Skeletal muscle tissue (tissue), 4 donors: ENCODE measurements around the gene IP6K3. TPM values are rescaled to one million over a fixed set of nuclear protein-coding genes. Genes with fewer than 3 reads are reported as not detected.
A peak's percentile ranks its signal among the peaks of the same experiment; 100 is the strongest.

ENCODE experiments used
- H3K27ac ChIP-seq: one replicate; pipeline ENCODE4 v1.7.0; 2013; ENCODE audit warnings: mild to moderate bottlenecking, low read depth, low read length, inconsistent platforms
- H3K27me3 ChIP-seq, 3 donors: one replicate each; pipeline ENCODE4 v1.7.0; 2013; ENCODE audit warnings: low read length in 3 of 3; ENCODE audit not compliant: control insufficient read depth in 3 of 3, insufficient read depth in 3 of 3
- H3K36me3 ChIP-seq, 3 donors: one replicate each; pipeline ENCODE4 v1.7.0; 2013; ENCODE audit warnings: low read length in 3 of 3; ENCODE audit not compliant: control insufficient read depth in 3 of 3, insufficient read depth in 3 of 3
- H3K4me1 ChIP-seq, 3 donors: one replicate each; pipeline ENCODE4 v1.7.0; 2013; ENCODE audit warnings: low read length in 3 of 3, mild to moderate bottlenecking in 3 of 3; ENCODE audit not compliant: control insufficient read depth in 3 of 3, insufficient read depth in 3 of 3
- H3K4me3 ChIP-seq, 3 donors: one replicate each; pipeline ENCODE4 v1.7.0; 2013; ENCODE audit warnings: low read length in 3 of 3
- H3K9ac ChIP-seq, 3 donors: one replicate each; pipeline ENCODE4 v1.7.0; 2013; ENCODE audit warnings: low read length in 3 of 3, mild to moderate bottlenecking in 3 of 3, moderate library complexity in 2 of 3, low read depth in 1 of 3
- H3K9me3 ChIP-seq, 3 donors: one replicate each; pipeline ENCODE4 v1.7.0; 2013; ENCODE audit warnings: low read length in 3 of 3; ENCODE audit not compliant: control insufficient read depth in 3 of 3
- total RNA-seq: library from RNA; depleted of rRNA; stranded (reverse); fragments of >200 nt; gene quantifications from one replicate; pipeline ENCODE4 v1.2.3, GENCODE V29; 2014
- donor health status: Osteomylitis.

The IP6K3 gene
- total RNA-seq, 1 donor from 2014 or later = 13.6 TPM

DNA sequence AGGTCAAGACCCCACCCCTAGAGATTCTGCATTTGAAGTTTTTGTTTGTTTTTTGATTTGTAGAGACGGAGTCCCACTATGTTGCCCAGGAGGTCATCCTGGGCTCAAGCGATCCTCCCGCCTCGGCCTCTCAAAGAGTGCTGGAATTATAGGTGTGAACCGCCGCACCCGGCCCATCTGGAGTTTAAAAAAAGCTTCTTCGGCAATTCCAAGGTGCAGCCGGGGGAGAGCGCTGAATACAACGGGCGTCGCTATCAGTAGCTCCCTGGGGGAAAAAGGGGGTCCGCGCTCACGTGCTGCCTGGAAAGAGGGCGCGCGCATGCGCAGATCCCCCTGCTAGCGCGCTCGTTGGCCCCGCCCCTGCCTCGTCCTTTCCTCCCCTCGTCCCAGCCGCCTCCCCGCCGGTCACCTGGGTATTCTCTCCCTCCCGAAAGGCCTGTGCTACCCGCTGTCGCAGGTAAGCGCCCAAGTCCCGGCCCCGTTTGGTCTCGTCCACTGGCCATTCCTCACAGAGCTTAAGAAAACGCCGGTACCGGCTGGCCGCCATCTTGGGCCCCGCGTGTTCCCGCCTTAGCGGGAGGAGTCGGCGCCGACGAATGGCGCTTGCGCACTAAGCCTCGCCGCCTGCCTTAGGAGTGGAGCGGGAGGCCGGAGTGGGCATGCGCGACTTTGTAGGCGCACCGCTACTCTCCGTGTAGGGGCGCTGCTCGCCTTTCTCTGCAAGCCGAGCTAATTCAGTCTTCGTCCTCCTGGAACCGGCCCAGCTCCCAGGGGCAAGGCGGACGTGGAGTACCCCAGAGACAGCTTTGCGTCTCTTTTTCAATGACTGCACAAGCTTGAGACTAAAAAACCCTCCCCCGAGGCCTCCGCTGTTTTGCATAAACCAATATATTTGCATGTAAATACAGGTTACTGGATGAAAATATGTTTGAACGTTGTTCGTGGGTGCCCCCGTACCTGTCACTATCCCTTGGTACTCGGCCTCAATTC, 35.3 kb downstream of the IP6K3 start, which contains the start of gene UQCC2:
Gene UQCC2, minus strand, starts transcription at position 561 of the 990 bp plus-strand sequence. Its CDS starts 14 bp downstream, at position 547.
- H3K9ac ChIP-seq = peak within 1 kb of the TSS; percentile 80 to 94 (median 91)
- peaks cover 23 to 36% (median 32%) of the 10 kb centered on the region in 3 donors for H3K4me1 ChIP-seq
- H3K4me3 ChIP-seq = peak within 1 kb of the TSS; percentile 81 to 95 (median 90)
- peak within 1 kb of the TSS; percentile 89 for H3K27ac ChIP-seq
- peaks cover 5 to 13% (median 5%) of the 10 kb centered on the region in 3 donors for H3K36me3 ChIP-seq
- H3K27me3 ChIP-seq = no peaks in the 10 kb centered on the region
- H3K9me3 ChIP-seq = no peaks in the 10 kb centered on the region

DNA sequence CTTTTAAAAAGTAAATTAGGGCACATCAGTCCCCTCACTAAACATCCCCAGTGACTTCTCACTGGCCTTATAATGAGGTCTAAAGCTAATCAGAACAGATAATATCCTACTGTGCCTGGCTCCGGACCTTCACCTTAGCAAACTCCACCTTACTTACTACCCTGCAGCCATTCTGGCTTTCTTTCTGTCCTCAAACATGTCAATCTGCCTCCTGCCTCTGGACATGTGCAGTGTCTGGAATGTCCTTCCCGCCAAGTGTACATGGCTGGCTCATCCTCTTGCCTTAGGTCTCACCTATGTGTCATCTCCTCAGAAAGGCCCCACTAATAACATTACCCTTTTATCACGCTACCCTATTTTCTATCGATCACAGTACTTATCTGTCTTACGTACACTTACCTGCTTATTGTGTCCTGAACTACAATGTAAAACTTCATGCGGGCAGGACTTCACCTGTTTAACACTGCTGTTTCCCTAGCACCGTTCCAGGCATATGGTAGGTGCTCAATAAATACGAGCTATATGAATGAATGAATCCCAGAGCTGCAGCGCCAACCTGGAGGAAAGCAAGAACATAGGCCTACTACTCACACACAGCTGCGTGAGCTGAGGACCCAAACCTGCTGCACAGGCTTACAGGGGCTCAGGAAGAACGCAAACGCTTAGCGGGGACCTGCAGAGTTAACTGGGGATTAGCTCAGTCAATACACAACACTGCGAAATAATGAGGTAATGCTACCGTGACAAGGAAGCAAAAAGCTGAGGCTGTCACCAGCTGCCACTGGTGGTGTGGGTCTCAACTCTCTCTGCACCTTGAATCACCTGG, 36.2 kb downstream of the IP6K3 start:
- Histone ChIP-seq H3K4me1 (peaks cover 23 to 36% (median 32%) of the 10 kb centered on the region in 3 donors), H3K36me3 (peaks cover 5 to 13% (median 7%) of the 10 kb centered on the region in 3 donors), H3K27me3 (no peaks in the 10 kb centered on the region), H3K4me3 (peak overlapping the region; percentile 81 to 95 (median 90)), H3K27ac (peak overlapping the region; percentile 89), H3K9ac (peak overlapping the region; percentile 80 to 94 (median 91)), H3K9me3 (no peaks in the 10 kb centered on the region)

DNA sequence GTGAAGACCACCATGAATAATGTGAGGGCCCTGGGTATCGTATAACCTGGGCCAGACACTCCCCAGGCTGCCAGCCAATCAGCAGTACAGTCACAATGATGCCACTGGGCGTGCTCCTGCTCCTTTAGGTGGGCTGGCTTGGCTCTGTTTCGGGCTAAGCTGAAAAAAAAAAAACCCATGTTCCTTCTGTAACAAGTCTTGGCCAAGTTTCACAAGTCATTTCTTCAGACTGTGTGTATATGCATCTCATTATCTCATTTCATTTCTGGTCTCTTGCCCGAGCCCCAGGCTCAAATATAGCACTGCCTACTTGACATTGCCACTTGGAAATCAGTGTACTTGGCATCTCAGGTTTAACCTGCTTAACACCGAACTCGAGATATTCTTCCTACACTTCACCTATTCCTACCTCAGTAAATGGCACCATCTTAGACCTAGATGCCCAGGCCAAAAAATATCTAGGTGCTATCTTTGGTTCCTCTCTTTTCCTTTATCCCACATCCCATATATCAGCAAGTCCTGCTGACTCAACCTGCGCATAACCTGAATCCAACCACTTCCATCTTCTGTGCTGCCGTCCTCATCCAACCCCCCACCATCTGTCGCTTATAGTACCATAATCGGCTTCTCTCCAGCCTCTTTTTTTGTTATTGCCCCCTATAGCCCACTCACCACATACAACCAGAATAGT, 37.0 kb downstream of the IP6K3 start:
- H3K27me3 ChIP-seq = no peaks in the 10 kb centered on the region
- peak overlapping the region in 2 of 3 donors; percentile 59 to 94 for H3K9ac ChIP-seq
- peaks cover 23 to 36% (median 32%) of the 10 kb centered on the region in 3 donors for H3K4me1 ChIP-seq
- H3K9me3 ChIP-seq = no peaks in the 10 kb centered on the region
- H3K27ac ChIP-seq = peak overlapping the region; percentile 89
- H3K4me3 ChIP-seq = peak overlapping the region in 1 of 3 donors; percentile 90
- H3K36me3 ChIP-seq = peaks cover 5 to 13% (median 7%) of the 10 kb centered on the region in 3 donors

GRCh38 chr6:33708516-33709204, 38.0 kb downstream of the IP6K3 start:
- H3K27ac ChIP-seq = peak overlapping the region; percentile 89
- peaks cover 5 to 13% (median 7%) of the 10 kb centered on the region in 3 donors for H3K36me3 ChIP-seq
- no peak overlapping the region for H3K4me3 ChIP-seq
- peaks cover 23 to 36% (median 32%) of the 10 kb centered on the region in 3 donors for H3K4me1 ChIP-seq
- H3K27me3 ChIP-seq = no peaks in the 10 kb centered on the region
- peak overlapping the region in 1 of 3 donors; percentile 59 for H3K9ac ChIP-seq
- H3K9me3 ChIP-seq = no peaks in the 10 kb centered on the region

DNA sequence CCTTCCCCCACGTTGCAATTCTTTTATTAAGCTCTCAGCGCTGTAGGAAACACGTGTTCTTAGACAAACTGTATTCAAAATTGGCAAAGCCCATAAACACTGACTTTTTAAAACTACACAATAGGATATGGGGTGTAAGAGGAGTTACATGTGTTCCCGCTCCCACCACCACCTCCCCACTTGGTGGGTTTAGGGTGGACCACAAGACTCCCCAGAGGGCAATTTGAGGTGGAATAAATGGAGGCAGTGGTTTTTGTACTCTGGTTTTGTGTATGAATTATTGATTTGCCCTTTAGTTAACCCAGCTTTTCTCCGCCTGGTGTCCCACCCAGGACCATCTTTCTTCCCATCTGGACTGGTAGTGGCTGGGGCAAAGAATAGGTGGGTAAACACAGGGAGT, 38.9 kb downstream of the IP6K3 start:
- H3K27me3 ChIP-seq = no peaks in the 10 kb centered on the region
- H3K4me1 ChIP-seq = peaks cover 23 to 36% (median 32%) of the 10 kb centered on the region in 3 donors
- H3K9ac ChIP-seq = peak overlapping the region in 1 of 3 donors; percentile 16
- H3K9me3 ChIP-seq = no peaks in the 10 kb centered on the region
- peaks cover 5 to 13% (median 7%) of the 10 kb centered on the region in 3 donors for H3K36me3 ChIP-seq
- H3K27ac ChIP-seq = no peak overlapping the region
- H3K4me3 ChIP-seq = no peak overlapping the region

DNA sequence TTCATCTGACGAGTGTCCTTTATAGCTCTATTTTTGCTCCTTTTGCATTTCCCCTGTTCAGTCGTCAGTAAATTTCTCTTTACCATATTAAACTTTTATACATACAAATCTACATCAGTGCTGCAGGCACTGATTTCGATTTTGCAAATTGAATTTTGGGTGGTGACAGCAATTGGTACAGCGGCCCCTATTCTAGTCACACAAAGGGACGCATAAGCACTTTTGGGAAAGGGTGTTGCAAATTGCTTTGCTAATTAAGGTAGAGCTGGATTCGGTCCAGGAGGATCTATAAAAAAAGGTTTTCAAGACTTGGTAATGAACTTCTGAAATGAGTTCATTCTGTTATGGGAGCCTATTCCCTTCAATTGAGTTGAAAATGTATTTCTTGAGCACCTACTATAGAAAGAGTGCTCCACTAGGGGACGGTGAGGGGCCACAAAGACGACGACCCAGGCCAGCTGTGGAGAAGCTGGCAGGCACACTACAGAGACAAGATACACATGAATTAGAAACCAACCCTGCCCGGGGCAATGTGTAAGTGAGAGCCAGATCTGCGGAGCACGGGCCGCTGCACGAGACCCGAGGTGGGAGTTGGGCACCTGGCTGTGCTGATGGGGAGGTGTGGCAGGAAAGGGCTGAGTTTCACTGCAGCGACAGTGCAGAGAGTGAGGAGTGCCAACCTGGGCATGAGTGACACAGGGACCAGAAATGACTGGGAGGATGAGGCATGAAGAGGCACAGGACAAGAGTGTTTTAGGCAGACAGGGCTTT, 40.6 kb downstream of the IP6K3 start:
- no peak overlapping the region for H3K4me3 ChIP-seq
- no peaks in the 10 kb centered on the region for H3K9me3 ChIP-seq
- H3K27ac ChIP-seq = no peak overlapping the region
- H3K9ac ChIP-seq = peak overlapping the region in 1 of 3 donors; percentile 7
- no peaks in the 10 kb centered on the region for H3K27me3 ChIP-seq
- peaks cover 17 to 30% (median 27%) of the 10 kb centered on the region in 3 donors for H3K4me1 ChIP-seq
- peaks cover 5 to 13% (median 7%) of the 10 kb centered on the region in 3 donors for H3K36me3 ChIP-seq

DNA sequence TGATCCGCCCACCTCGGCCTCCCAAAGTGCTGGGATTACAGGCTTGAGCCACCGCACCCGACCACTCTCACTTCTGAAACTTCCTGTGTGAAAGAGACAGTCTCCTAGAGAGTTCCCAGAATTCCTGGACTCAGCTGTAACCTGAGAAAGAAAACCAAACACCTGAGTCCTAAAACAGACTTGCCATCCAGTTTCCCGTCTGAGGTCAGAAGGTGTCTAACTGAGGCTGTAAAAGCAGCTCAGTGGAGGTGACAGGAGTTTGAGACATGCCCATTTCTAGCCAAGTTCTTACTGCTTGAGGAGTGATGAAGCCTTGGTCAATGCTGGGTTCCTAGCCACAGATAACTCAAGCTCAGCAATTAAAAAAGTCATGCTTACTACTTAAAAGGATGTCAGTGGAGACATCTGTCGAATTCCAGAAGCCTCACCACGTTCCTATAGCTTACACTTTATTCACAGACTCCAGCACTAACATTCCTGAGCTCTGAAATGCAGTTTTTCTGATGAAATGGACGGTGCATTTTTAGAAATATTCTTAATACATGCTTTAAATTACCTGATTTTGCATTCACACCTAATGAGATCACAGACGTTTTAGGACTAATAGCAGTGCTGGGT, 41.3 kb downstream of the IP6K3 start:
- Histone ChIP-seq H3K9ac (no peak overlapping the region), H3K27me3 (no peaks in the 10 kb centered on the region), H3K4me3 (no peak overlapping the region), H3K4me1 (peaks cover 14 to 27% (median 22%) of the 10 kb centered on the region in 3 donors), H3K27ac (no peak overlapping the region), H3K9me3 (no peaks in the 10 kb centered on the region), H3K36me3 (peaks cover 5 to 13% (median 5%) of the 10 kb centered on the region in 3 donors)
